Hematopoietic multipotent progenitor cell treated with erythropoietin and hydrocortisone succinate and interleukin-3 and kit ligand, for 15 days (in vitro differentiated cells): ENCODE results near the gene CFAP68.
A peak's percentile ranks its signal among the peaks of the same experiment; 100 is the strongest.
"Not testable (repeated sequence)": the region's sequence is repeated elsewhere in the genome, so short reads cannot be mapped to it uniquely, and the experiment has no call there.

ENCODE experiments used
- DNase-seq: peaks from one replicate; pipeline ENCODE4 v3.0.0-alpha.2; 2015; ENCODE audit warnings: low spot score

CFAP68 gene

DNA sequence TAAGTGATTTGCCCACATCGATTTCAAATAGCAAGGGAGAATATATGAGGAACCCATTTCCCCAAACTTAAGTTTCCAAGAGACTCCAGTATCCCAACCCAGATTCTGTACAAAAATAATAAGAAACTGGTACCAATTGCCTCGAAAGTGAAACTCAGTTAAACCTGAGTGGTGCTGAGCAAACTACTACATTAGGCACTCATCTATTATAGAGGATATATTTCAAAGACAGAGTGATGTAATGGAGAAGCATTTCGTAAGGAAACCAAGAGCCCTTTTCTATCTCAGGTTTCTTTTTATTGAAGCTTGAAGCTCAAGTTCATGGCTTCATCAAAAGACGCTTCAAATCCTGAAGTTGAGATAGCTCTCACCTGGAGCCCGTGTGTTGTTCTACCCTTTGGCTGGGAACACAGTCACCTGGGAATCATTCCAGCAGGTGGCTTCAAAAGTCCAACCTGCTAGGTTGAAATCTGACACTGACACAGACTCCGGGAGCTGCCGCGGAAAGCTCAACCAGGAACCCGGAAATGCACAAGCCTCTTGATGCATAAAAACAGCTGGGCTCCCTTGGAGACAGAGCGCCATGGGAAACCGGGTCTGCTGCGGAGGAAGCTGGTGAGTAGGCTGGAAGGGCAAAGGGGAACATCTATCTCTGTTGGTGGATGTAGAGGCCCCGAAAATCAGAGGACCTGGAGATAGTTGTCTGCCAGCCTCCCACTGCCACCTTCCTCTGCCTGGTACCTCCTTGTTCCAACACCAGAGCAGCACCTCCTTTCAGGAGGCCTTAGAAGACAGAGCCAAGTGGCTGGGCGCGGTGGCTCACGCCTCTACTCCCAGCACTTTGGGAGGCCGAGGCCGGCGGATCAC lies 39.3 kb downstream of the CFAP68 start, which contains the start of gene C11orf52:
TSS of gene C11orf52 (plus strand) at position 524 of the 867 bp plus-strand sequence. CDS start at position 584, 60 bp downstream.
- no peak for DNase-seq

DNA sequence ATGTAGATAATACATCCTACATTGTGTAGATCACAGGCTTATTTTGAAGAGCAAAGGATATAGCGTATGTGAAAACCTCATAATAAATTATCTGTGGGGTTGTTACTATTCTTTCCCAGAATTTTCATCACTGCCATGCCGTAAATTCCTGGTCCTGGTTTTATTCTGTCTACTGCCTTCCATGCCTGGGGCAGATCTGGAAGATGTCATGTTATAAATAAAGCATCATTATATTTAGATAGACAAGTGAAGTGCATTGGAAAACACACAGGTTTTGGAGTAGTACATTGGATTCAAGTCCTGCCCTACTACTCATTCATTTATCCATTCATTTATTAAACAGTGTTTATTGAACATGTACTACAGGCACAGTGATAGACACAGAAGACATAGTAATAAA lies 41.6 kb downstream of the CFAP68 start:
- no peak for DNase-seq

GRCh38 chr11:111921541-111922230 lies 42.3 kb downstream of the CFAP68 start:
- no peak for DNase-seq

GRCh38 chr11:111922803-111923202 lies 43.5 kb downstream of the CFAP68 start:
- no peak for DNase-seq

GRCh38 chr11:111923351-111923788 lies 44.0 kb downstream of the CFAP68 start:
- no peak for DNase-seq

DNA sequence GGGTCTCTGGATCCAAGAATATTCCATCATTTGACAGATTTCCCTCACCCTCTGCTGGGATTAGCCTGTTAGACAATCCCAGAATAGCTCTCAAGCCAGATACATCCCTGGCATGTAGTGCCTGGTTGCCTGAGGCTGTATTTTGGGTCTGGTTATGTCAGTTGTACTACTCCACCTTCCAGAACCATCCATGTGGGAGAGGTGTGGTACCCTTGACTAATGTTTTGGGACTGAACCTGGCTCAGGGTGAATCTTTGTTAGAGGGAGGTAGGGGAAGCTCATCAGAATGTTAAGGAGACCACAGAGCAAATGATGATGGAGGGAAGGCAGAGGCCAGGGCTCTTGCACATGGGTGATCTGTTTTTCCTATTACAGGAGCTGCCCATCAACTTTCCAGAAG lies 44.6 kb downstream of the CFAP68 start:
- DNase-seq: no peak

DNA sequence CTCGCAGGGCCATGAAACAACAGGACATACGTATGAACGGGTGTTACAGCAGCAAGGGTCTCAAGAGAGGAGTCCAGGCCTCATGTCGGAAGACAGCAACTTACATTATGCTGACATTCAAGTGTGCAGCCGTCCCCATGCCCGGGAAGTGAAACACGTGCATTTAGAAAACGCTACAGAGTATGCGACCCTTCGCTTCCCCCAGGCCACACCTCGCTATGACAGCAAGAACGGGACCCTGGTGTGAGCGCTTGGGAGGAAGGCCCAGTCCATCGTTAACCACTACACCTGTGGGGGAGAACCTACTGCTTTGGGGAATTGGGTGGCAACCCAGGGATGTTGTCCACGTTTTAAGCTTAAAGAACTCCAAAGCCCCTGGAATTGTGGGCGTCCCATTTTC lies 46.6 kb downstream of the CFAP68 start:
- DNase-seq: no peak

GRCh38 chr11:111926505-111927391 lies 47.4 kb downstream of the CFAP68 start:
- DNase-seq: peak; percentile 96

DNA sequence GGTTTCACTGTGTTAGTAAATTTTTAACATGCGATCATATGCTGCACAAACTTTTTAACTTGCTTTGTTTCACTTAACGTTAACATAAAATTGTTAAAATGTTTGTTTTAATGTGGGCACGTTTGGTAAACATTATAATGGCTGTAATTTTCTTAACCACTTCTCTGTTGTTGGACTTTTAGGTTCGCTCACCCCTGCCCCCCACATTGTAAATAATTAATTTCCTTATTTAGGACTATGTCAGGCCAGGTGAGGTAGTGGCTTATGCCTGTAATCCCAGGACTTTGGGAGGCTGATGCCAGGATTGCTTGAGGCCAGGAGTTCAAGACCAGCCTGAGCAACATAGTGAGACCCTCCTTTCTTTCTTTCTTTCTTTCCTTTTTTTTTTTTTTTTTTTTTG lies 51.1 kb downstream of the CFAP68 start:
- no peak for DNase-seq

GRCh38 chr11:111932611-111932950 lies 53.2 kb downstream of the CFAP68 start:
- DNase-seq: no peak

GRCh38 chr11:111933176-111933575 lies 53.8 kb downstream of the CFAP68 start:
- not testable (repeated sequence) for DNase-seq

DNA sequence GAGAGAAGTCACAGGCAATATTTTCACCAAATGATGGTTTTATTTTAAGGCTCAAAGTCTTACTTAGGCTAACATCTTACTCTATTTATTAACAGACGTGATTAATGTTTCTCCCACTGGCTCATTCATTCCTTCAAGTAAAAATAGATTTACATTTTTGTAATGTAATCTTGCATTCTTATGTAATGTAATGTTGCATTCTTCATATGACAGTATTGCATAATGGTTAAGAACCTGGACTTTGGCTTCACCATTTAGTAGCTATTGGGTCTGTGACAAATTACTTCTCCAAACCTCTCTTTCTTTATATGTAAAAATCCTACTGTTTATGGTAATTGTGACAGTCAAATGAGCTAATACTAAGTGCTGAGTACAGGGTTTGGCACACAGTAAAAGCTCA lies 54.5 kb downstream of the CFAP68 start:
- DNase-seq: no peak

GRCh38 chr11:111934306-111934705 lies 55.0 kb downstream of the CFAP68 start:
- no peak for DNase-seq
